Fibroblast of lung (primary cell): ENCODE data around the gene SNCG. TPM values are rescaled to one million over a fixed set of nuclear protein-coding genes. Genes with fewer than 3 reads are reported as not detected.
"Not testable (repeated sequence)": the region's sequence is repeated elsewhere in the genome, so short reads cannot be mapped to it uniquely, and the experiment has no call there.

ENCODE experiments used
- DNase-seq, 2 donors: peaks; one replicate each; pipeline versions ENCODE4 v3.0.0 to v3.0.0-alpha.2; 2010; ENCODE audit warnings: low read depth in 2 of 2
- H2AFZ ChIP-seq: 2 replicates; pipeline ENCODE4 v1.5.1; 2012; ENCODE audit warnings: low read length, control low read depth, inconsistent platforms
- H3K27ac ChIP-seq: 2 replicates; pipeline ENCODE4 v1.5.1; 2011; ENCODE audit warnings: low read length, control low read depth; ENCODE audit not compliant: insufficient read depth
- H3K27me3 ChIP-seq: 2 replicates; pipeline ENCODE4 v1.5.1; 2011; ENCODE audit warnings: mild to moderate bottlenecking, low read length; ENCODE audit not compliant: control insufficient read depth, insufficient read depth
- H3K36me3 ChIP-seq: 2 replicates; pipeline ENCODE4 v1.5.1; 2011; ENCODE audit warnings: low read length; ENCODE audit not compliant: control insufficient read depth, insufficient read depth
- H3K4me1 ChIP-seq: 2 replicates; pipeline ENCODE4 v1.5.1; 2011; ENCODE audit warnings: low read length; ENCODE audit not compliant: control insufficient read depth, insufficient read depth; ENCODE audit errors: extremely low read depth
- H3K4me2 ChIP-seq: 2 replicates; pipeline ENCODE4 v1.5.1; 2011; ENCODE audit warnings: low read length, control low read depth; ENCODE audit not compliant: insufficient read depth; ENCODE audit errors: extremely low read depth
- H3K4me3 ChIP-seq, 4 experiments: fragments of 200-600 bp in 1 of 4; sonication (generic) in 1 of 4; replicated peaks in 1 of 4; 2 replicates each; pipeline ENCODE4 v1.5.1; 2011 to 2016; ENCODE audit warnings: low read length in 4 of 4, low read depth in 3 of 4, mild to moderate bottlenecking in 3 of 4, control low read depth in 2 of 4, inconsistent platforms in 1 of 4, mixed read lengths in 1 of 4; ENCODE audit not compliant: insufficient read depth in 1 of 4; ENCODE audit errors: control extremely low read depth in 1 of 4
- H3K79me2 ChIP-seq: 2 replicates; pipeline ENCODE4 v1.5.1; 2012; ENCODE audit warnings: mild to moderate bottlenecking, low read length, inconsistent platforms; ENCODE audit not compliant: control insufficient read depth, insufficient read depth
- H3K9ac ChIP-seq: 2 replicates; pipeline ENCODE4 v1.5.1; 2011; ENCODE audit warnings: mild to moderate bottlenecking, low read length, control low read depth; ENCODE audit not compliant: insufficient read depth
- H3K9me3 ChIP-seq: 2 replicates; pipeline ENCODE4 v1.5.1; 2012; ENCODE audit warnings: low read depth, low read length; ENCODE audit not compliant: control insufficient read depth, insufficient read depth
- H4K20me1 ChIP-seq: 2 replicates; pipeline ENCODE4 v1.5.1; 2011; ENCODE audit warnings: low read length; ENCODE audit not compliant: control insufficient read depth, insufficient read depth; ENCODE audit errors: extremely low read depth
- CTCF ChIP-seq, 2 donors: IDR thresholded peaks in 1 of 2; conservative IDR thresholded peaks in 1 of 2; 1 replicate in 1 of 2; 2 replicates in 1 of 2; pipeline ENCODE4 v1.5.1; 2011 to 2012; ENCODE audit warnings: low read length in 2 of 2, control low read depth in 1 of 2, inconsistent platforms in 1 of 2, low read depth in 1 of 2, mild to moderate bottlenecking in 1 of 2
- EZH2 ChIP-seq: IDR thresholded peaks from 2 replicates; pipeline ENCODE4 v1.5.1; 2012; ENCODE audit warnings: low read length, control low read depth, mild to moderate bottlenecking; ENCODE audit errors: missing control alignments
- polyA plus RNA-seq, 2 donors: library from polyadenylated mRNA; depleted of rRNA in 1 of 2; stranded (reverse) in 1 of 2; unstranded in 1 of 2; fragments of >200 nt; gene quantifications; 2 replicates each; pipeline ENCODE4 v1.2.1, GENCODE V29; 2011 to 2012; ENCODE audit warnings: missing spikeins in 1 of 2
- total RNA-seq: library from RNA; depleted of rRNA; stranded (reverse); fragments of >200 nt; gene quantifications from 2 replicates; pipeline ENCODE4 v1.2.1, GENCODE V29; 2014

SNCG gene
- total and polyA plus RNA-seq, 2 donors (not counting 1 experiment from before 2014, with no cell fraction given), result 21.3 to 34.4 TPM

- DNase-seq, result no peak
Measured at GRCh38 chr10:86937502-86938154, 20.8 kb upstream of the SNCG start.

GRCh38 chr10:86938260-86938659 lies 20.1 kb upstream of the SNCG start:
- Histone ChIP-seq H3K4me3 (no peak overlapping the region), H3K79me2 (no peaks in the 10 kb centered on the region), H3K4me2 (no peak overlapping the region), H3K27me3 (no peaks in the 10 kb centered on the region), H3K9ac (no peak overlapping the region), H3K9me3 (no peaks in the 10 kb centered on the region), H3K27ac (no peak overlapping the region), H3K4me1 (peaks cover 3% of the 10 kb centered on the region), H4K20me1 (no peaks in the 10 kb centered on the region), H2AFZ (no peak overlapping the region), H3K36me3 (peaks cover 2% of the 10 kb centered on the region)
- no peak for TF ChIP-seq EZH2
- no peak for TF ChIP-seq CTCF (conservative IDR thresholded peaks at IDR 0.05 in 1 of 2, IDR thresholded peaks at IDR 0.05 in 1 of 2; ENCODE audit: low read depth in 1 of 2, low read length in 2 of 2)
- DNase-seq, result no peak

More at GRCh38 chr10:86937502-86938154, 20.8 kb upstream of the SNCG start:
- no peak overlapping the region for H2AFZ ChIP-seq
- no peak overlapping the region for H3K27ac ChIP-seq
- no peaks in the 10 kb centered on the region for H4K20me1 ChIP-seq
- TF ChIP-seq CTCF (conservative IDR thresholded peaks at IDR 0.05 in 1 of 2, IDR thresholded peaks at IDR 0.05 in 1 of 2; ENCODE audit: low read depth in 1 of 2, low read length in 2 of 2) (no peak), EZH2 (no peak)
- H3K36me3 ChIP-seq, result peaks cover 2% of the 10 kb centered on the region
- H3K4me1 ChIP-seq, result peaks cover 3% of the 10 kb centered on the region
- no peaks in the 10 kb centered on the region for H3K79me2 ChIP-seq
- H3K9me3 ChIP-seq, result no peaks in the 10 kb centered on the region
- no peaks in the 10 kb centered on the region for H3K27me3 ChIP-seq
- H3K4me2 ChIP-seq, result no peak overlapping the region
- H3K9ac ChIP-seq, result no peak overlapping the region
- no peak overlapping the region for H3K4me3 ChIP-seq

- H3K79me2 ChIP-seq, H3K4me3 ChIP-seq, H3K9me3 ChIP-seq, H4K20me1 ChIP-seq, H2AFZ ChIP-seq, DNase-seq, H3K27ac ChIP-seq, H3K27me3 ChIP-seq, H3K4me1 ChIP-seq, H3K36me3 ChIP-seq, H3K4me2 ChIP-seq, H3K9ac ChIP-seq: not testable (repeated sequence)
Measured at GRCh38 chr10:86940076-86940475, 18.3 kb upstream of the SNCG start.
